HG03066 (cell line): ENCODE measurements around the gene TBC1D22A.
"Not testable (repeated sequence)": the region's sequence is repeated elsewhere in the genome, so short reads cannot be mapped to it uniquely, and the experiment has no call there.

Source experiments
- ATAC-seq: cut with Tn5 transposase; IDR thresholded peaks from one replicate; pipeline ENCODE4 v1.9.1; 2021; ENCODE audit warnings: low read depth; ENCODE audit not compliant: unreplicated experiment

TBC1D22A gene

DNA sequence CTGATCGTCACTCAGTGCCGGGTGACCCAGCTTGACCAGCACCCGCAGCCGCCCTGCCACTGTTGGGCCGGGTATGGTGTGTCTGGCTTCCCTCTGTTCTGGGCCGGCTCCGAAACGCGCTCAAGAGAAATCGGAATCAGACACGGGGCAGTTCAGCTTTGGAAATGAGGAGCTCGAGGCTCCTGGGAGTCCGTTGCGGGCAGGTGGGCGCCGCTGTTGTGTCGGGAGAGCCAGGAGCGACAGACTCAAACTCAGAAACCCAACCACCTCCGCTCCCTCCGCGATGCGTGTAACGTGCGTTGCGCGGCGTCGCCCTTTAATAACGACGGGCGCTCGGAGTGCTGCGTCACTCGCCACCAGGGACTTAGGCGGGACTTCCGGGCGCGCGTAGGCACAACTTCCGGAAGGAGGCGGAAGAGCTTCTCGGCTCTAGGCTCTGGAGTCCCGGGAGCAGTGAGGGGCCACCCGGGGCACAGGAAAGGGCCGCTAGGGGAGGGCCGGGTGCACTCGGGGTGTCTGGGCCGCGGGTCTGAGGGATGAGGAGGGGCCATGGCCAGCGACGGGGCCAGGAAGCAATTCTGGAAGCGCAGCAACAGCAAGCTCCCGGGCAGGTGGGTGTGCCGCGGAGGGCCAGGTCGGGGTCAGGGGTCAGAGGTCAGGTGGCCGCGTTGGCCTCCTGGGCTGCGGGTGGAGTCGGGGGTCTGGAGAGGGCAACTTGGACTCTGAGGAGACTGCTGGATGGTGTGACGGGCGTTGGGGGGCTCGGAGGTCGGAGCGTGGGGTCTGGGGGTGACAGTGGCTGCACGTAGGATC lies at the start of gene TBC1D22A:
TBC1D22A (plus strand) TSS at position 413 of the 813 bp plus-strand sequence; CDS start at position 550, 137 bp downstream.
- peak; percentile 64 for ATAC-seq

DNA sequence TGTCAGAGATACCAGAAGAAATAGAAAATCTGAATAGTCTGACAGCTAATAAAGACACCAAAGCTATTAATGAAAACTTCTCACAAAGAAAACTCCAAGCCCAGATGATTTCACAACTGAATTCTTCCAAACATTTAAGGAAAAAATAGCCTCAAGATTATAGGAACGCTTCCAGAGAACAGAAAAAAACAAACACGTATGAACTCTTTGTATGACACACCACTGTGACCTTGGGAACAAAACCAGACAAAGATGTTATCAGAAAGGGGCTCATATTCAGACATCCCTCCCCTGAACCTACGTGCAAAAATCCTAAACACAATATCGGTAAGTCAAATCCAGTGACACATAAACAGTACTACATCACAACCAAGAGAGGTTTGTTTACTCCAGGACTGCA lies 47.9 kb upstream of the TBC1D22A start:
- ATAC-seq = no peak

DNA sequence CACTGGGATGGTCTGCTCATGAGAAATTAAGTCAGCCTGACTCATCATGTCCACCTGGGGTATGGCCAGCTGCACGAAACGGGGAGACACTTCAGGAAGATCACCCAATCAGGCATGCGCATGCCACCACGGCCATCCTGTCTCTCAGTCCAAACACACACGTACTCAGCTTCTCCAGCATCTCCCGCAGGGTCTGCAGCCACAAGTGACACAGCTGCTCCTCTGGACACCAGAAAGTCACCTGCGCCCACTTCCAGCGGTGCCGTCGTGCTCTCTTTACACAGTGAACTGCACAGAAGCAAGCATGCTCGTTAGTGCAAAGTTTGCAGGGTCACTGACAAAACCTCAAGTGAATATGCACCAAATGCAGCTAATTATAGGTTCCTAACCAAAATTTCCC lies 42.5 kb upstream of the TBC1D22A start:
- ATAC-seq = no peak

- ATAC-seq = no peak
Observed at GRCh38 chr22:46721501-46722085, 40.9 kb upstream of the TBC1D22A start.

GRCh38 chr22:46723882-46724281 lies 38.6 kb upstream of the TBC1D22A start:
- no peak for ATAC-seq

DNA sequence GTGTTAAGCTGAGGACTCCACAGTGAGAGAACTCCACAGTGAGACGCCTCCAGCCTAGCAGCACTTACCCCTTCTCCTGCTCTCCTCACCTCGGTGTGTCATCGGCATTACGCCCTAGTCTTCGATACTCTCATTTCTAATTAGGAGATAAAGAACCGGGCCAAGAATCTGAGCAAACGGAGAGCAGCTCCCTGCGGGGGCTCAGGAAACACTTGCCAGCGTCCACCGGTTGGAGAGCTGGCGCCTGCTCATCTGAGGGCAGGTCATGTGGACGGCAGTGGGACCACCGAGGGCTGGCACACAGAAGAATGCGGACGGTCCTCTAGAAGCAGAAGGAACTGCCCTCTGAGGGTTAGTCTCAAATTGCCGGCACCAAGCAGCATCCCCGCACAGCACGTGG lies 37.4 kb upstream of the TBC1D22A start:
- no peak for ATAC-seq

GRCh38 chr22:46726066-46726985 lies 36.1 kb upstream of the TBC1D22A start:
- no peak for ATAC-seq

DNA sequence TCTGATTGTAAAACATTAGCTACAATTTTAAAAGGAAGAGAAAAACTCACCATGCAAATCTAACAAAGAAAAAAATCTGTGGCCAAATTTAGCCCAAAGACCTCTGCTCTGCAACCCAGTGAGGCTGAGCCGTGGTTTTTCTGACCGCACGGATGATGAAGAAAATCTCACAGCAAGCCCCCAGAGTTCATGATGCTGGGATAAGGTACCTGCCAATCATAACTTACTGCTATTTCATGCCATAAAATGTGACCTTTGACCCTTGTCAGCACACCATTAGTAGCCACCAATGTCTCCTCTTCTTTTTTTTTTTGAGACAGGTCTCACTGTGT lies 35.5 kb upstream of the TBC1D22A start:
- no peak for ATAC-seq

- ATAC-seq = no peak
Observed at GRCh38 chr22:46727813-46728364, 34.6 kb upstream of the TBC1D22A start.

- no peak for ATAC-seq
Observed at GRCh38 chr22:46728470-46728869, 34.0 kb upstream of the TBC1D22A start.

DNA sequence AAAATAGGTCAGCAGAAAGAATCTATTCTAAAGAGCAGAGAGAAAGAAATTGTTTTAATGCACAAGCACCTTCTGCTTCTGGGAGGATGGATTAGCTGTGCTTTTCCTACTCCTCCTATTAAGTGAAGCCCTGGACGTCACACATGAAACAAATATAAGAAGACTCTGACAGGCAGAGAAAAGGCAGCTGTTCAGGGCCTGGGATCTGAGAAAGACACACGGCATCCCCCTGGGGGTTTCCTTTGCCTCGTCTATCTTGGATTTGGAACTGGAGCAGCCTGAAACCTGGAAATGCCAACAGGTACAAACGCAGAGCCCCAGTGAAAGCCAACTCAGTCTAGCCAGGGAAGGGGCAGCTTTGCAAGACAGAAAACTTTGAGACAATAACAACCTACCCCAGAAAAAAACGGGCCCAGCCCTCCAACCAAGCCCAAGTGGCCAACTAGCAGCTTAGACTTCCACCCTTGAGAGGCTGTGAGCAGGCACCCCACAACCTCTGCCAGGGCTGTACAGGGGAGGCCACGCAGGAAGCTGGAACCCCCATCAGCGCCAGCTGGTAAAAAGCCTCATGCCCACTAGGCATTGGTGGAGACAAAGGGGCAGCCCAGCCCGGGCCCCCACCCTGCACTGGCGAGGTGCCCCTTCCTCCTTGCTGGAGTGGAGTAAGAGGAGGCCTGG lies 31.7 kb upstream of the TBC1D22A start:
- ATAC-seq = no peak

- ATAC-seq = no peak
Observed at GRCh38 chr22:46731246-46732040, 31.0 kb upstream of the TBC1D22A start.

DNA sequence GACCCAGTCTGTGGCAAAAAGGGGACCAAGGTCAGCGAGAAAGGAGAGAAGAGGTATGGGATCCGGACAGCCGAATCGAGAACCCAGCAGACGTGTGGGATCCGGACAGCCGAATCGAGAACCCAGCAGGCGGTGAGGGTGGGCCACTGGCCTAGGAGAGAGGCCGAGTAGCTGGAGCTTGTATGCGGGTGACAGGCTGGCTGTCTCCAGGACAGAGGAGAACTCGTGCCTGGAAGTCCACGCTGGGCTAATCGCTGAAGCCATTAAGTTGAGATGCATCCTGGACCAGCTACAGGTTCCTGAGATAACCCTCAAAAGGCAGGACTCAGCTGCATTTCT lies 30.4 kb upstream of the TBC1D22A start:
- ATAC-seq = no peak

DNA sequence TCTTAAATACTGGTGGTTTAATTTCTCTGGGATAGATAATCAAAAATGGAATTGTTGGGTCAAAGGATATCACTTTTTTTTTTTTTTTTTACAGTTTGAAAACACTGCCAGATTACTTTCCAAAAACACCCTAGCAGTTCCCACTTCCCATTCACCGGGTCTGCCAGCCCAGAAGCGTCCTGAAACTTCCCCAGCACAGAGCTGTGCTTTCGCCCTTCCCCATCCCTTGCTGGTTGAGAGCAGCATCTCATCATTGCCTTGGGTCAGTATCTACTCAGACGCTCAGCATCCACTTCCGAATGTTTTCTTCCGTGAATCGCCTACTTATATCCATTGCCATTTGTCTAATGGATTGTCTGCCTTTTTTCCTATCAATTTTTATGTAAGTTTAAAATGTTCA lies 29.9 kb upstream of the TBC1D22A start:
- ATAC-seq = no peak

- ATAC-seq = not testable (repeated sequence)
Observed at GRCh38 chr22:46734213-46734722, 28.2 kb upstream of the TBC1D22A start.

DNA sequence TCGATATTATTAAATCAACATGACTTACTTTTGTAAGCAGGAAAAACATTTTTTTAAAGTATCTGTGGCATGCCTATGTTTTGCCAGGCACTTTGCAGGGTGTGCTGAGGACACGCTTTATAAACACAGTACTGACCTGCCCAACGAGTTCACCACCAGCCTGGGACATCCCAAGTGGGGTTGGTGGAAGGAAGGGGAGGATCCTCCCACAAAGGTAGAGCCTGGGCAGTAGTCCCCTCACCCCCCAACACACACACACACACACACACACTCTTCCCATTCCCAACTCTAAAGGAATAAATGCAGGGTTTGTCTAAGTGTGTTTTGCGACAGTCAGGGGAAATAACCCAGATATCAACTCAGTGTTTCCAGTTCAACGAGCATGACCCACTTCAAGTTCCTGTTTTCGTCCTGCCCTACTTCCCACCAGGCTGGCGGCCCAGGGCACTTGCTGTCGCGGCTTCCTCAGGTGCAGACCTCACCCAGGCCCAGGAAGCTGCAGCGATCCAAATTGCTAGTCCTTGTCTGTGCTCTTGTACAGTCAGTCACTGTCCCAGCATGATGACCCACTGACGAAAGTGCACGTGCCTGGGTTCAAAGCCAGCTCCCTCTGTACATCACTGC lies 27.5 kb upstream of the TBC1D22A start:
- ATAC-seq = no peak

DNA sequence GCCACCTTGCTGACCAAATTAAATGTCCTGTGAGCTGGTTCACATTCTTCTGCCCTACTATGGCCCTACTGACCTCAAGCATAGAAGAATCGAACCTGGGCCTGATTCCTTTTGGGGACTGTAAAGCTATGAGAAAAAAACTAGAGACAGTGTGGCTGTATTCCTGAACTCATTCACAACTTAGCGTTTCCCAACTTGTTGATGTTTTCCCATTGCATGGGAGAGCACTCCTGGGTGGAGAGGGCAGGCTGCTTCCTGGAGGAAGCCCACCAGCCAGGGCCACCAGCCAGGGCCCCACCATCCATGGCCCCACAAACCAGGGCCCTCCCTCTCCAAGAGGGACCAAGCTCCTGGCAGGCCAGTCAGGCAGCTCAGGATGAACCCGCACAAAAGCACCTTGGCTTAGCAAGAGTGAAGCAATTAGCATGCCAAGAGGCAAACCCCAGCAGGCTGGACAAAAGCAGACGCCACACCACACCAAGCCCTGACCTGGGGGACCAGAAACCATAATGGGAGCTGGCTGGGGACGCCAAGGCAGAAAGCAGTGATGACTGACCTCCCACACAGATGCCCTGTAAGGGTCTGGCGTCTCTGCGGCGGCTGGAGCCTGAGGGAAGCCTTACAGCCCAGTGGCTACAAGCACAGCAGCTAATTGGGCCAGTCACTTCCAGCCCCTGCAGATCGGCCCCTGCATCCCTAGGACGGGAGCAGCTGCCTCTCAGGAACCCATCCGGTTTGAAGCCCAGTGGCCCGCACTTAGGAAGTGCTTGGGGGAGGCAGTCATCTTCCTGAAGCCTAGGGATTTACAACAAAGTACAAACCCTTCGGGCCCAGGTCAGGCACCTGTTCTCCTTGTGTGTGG lies 26.5 kb upstream of the TBC1D22A start:
- ATAC-seq = no peak

GRCh38 chr22:46736705-46737104 lies 25.7 kb upstream of the TBC1D22A start:
- no peak for ATAC-seq
